Colonic mucosa (tissue), 4 donors: ENCODE results near the gene SLC18A3. TPM values are rescaled to one million over a fixed set of nuclear protein-coding genes. Genes with fewer than 3 reads are reported as not detected.

Experiments
- DNase-seq: peaks from one replicate; pipeline ENCODE4 v3.0.0-alpha.2; 2020
- H3K27ac ChIP-seq: fragments of 200-600 bp; one replicate; pipeline ENCODE4 v1.8.0; 2021
- H3K27me3 ChIP-seq: fragments of 200-600 bp; one replicate; pipeline ENCODE4 v1.8.0; 2021
- H3K36me3 ChIP-seq: fragments of 200-600 bp; one replicate; pipeline ENCODE4 v1.8.0; 2021
- H3K4me1 ChIP-seq: fragments of 200-600 bp; one replicate; pipeline ENCODE4 v1.8.0; 2021; ENCODE audit warnings: mild to moderate bottlenecking
- H3K4me3 ChIP-seq: fragments of 200-600 bp; one replicate; pipeline ENCODE4 v1.8.0; 2021
- H3K9ac ChIP-seq, 2 donors: one replicate each; pipeline ENCODE4 v1.7.0; 2013; ENCODE audit warnings: control low read depth in 2 of 2, low read depth in 2 of 2, low read length in 2 of 2
- H3K9me3 ChIP-seq: fragments of 200-600 bp; one replicate; pipeline ENCODE4 v1.8.0; 2021
- intact Hi-C: fragments of 100-400 bp; cut with DNase I; formaldehyde crosslinking; loops from one replicate; pipeline ENCODE4 v1.14.1; 2022
- total RNA-seq, 2 donors: library from RNA; stranded (reverse); fragmentation: NEBNext Ultra II Directional in 1 of 2; extraction: Animal tissue kit (Norgen Biotek cat#: 25700) in 1 of 2; gene quantifications; one replicate each; pipeline ENCODE4 v1.2.1, GENCODE V29; 2021
- TF ChIP-seq, protein P1 (sequence below): fragments of 200-600 bp; IDR thresholded peaks from one replicate; pipeline ENCODE4 v1.8.0; 2022; ENCODE audit warnings: antibody characterized with exemption, mild to moderate bottlenecking
- donor health status: healthy.
- donor health status: DM: no; HTN: no; CAD: no.
- donor health status: DM: no; HTN: no; CAD: no.

The SLC18A3 gene
- total RNA-seq, 2 donors from 2014 or later: 0.42 TPM; not detected in 1

GRCh38 chr10:49598986-49599385 is 11.1 kb upstream of the SLC18A3 start:
- Histone ChIP-seq H3K9ac (no peak overlapping the region), H3K9me3 (no peaks in the 10 kb centered on the region), H3K27ac (no peak overlapping the region), H3K27me3 (no peaks in the 10 kb centered on the region), H3K36me3 (no peaks in the 10 kb centered on the region), H3K4me1 (no peaks in the 10 kb centered on the region), H3K4me3 (no peak overlapping the region)
- peak; percentile 8 for DNase-seq
- TF ChIP-seq, protein P1, sequence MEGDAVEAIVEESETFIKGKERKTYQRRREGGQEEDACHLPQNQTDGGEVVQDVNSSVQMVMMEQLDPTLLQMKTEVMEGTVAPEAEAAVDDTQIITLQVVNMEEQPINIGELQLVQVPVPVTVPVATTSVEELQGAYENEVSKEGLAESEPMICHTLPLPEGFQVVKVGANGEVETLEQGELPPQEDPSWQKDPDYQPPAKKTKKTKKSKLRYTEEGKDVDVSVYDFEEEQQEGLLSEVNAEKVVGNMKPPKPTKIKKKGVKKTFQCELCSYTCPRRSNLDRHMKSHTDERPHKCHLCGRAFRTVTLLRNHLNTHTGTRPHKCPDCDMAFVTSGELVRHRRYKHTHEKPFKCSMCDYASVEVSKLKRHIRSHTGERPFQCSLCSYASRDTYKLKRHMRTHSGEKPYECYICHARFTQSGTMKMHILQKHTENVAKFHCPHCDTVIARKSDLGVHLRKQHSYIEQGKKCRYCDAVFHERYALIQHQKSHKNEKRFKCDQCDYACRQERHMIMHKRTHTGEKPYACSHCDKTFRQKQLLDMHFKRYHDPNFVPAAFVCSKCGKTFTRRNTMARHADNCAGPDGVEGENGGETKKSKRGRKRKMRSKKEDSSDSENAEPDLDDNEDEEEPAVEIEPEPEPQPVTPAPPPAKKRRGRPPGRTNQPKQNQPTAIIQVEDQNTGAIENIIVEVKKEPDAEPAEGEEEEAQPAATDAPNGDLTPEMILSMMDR: no peak
- intact Hi-C loops: no loop called here

GRCh38 chr10:49599546-49599945 is 10.6 kb upstream of the SLC18A3 start:
- Histone ChIP-seq H3K36me3 (no peaks in the 10 kb centered on the region), H3K9me3 (no peaks in the 10 kb centered on the region), H3K27ac (no peak overlapping the region), H3K4me1 (no peaks in the 10 kb centered on the region), H3K9ac (no peak overlapping the region), H3K27me3 (no peaks in the 10 kb centered on the region), H3K4me3 (no peak overlapping the region)
- TF ChIP-seq, protein P1: no peak
- intact Hi-C loops: no loop called here
- DNase-seq: peak; percentile 6

GRCh38 chr10:49600046-49600445 is 10.1 kb upstream of the SLC18A3 start:
- DNase-seq: peak; percentile 7
- Histone ChIP-seq H3K9me3 (no peaks in the 10 kb centered on the region), H3K27me3 (no peaks in the 10 kb centered on the region), H3K4me3 (no peak overlapping the region), H3K27ac (no peak overlapping the region), H3K4me1 (no peaks in the 10 kb centered on the region), H3K9ac (no peak overlapping the region), H3K36me3 (no peaks in the 10 kb centered on the region)
- intact Hi-C loops: no loop called here
- TF ChIP-seq, protein P1: no peak

GRCh38 chr10:49600781-49601400 is 9.2 kb upstream of the SLC18A3 start:
- intact Hi-C loops: no loop called here
- H3K4me1 ChIP-seq: no peaks in the 10 kb centered on the region
- no peaks in the 10 kb centered on the region for H3K9me3 ChIP-seq

GRCh38 chr10:49601857-49602256 is 8.3 kb upstream of the SLC18A3 start:
- Histone ChIP-seq H3K27ac (no peak overlapping the region), H3K27me3 (no peaks in the 10 kb centered on the region), H3K9me3 (no peaks in the 10 kb centered on the region), H3K4me3 (no peak overlapping the region), H3K36me3 (no peaks in the 10 kb centered on the region), H3K4me1 (no peaks in the 10 kb centered on the region), H3K9ac (no peak overlapping the region)
- TF ChIP-seq, protein P1: no peak
- peak; percentile 12 for DNase-seq
- intact Hi-C loops: no loop called here

More at GRCh38 chr10:49600781-49601400, 9.2 kb upstream of the SLC18A3 start:
- Histone ChIP-seq H3K9ac (no peak overlapping the region), H3K36me3 (no peaks in the 10 kb centered on the region), H3K27ac (no peak overlapping the region), H3K4me3 (no peak overlapping the region), H3K27me3 (no peaks in the 10 kb centered on the region)
- TF ChIP-seq, protein P1: no peak
- DNase-seq: peak; percentile 4
